ENCODE measurements around the gene MTR.
A peak's percentile ranks its signal among the peaks of the same experiment; 100 is the strongest.
"Not testable (repeated sequence)": the region's sequence is repeated elsewhere in the genome, so short reads cannot be mapped to it uniquely, and the experiment has no call there.

Gene MTR

GRCh38 chr1:236854605-236854983 is 59.5 kb downstream of the MTR start:
- peak; percentile 60 for DNase-seq (ENCODE audit: low read depth)
- no peak for TF ChIP-seq CTCF (IDR thresholded peaks at IDR 0.05; ENCODE audit: control insufficient read depth, insufficient read depth, low read depth, low read length, missing control alignments)
- no peak overlapping the region for H3K4me3 ChIP-seq (ENCODE audit: control insufficient read depth, low read depth, low read length)

GRCh38 chr1:236856649-236857048 is 61.6 kb downstream of the MTR start:
- DNase-seq (ENCODE audit: low read depth); H3K4me3 ChIP-seq (ENCODE audit: control insufficient read depth, low read depth, low read length): not testable (repeated sequence)

- no peak for DNase-seq (ENCODE audit: low read depth)
- TF ChIP-seq CTCF (IDR thresholded peaks at IDR 0.05; ENCODE audit: control insufficient read depth, insufficient read depth, low read depth, low read length, missing control alignments), result no peak
- no peak overlapping the region for H3K4me3 ChIP-seq (ENCODE audit: control insufficient read depth, low read depth, low read length)
Measured at GRCh38 chr1:236858165-236858564, 63.1 kb downstream of the MTR start.

- TF ChIP-seq CTCF (IDR thresholded peaks at IDR 0.05; ENCODE audit: control insufficient read depth, insufficient read depth, low read depth, low read length, missing control alignments), result no peak
Measured at GRCh38 chr1:236860101-236860500, 65.0 kb downstream of the MTR start.

GRCh38 chr1:236860674-236861073 is 65.6 kb downstream of the MTR start:
- DNase-seq (ENCODE audit: low read depth), result no peak
- no peak for TF ChIP-seq CTCF (IDR thresholded peaks at IDR 0.05; ENCODE audit: control insufficient read depth, insufficient read depth, low read depth, low read length, missing control alignments)
- H3K4me3 ChIP-seq (ENCODE audit: control insufficient read depth, low read depth, low read length), result no peak overlapping the region

More at GRCh38 chr1:236860101-236860500, 65.0 kb downstream of the MTR start:
- no peak overlapping the region for H3K4me3 ChIP-seq (ENCODE audit: control insufficient read depth, low read depth, low read length)
- DNase-seq (ENCODE audit: low read depth), result no peak

GRCh38 chr1:236861560-236862218 is 66.6 kb downstream of the MTR start:
- DNase-seq (ENCODE audit: low read depth), result no peak
- H3K4me3 ChIP-seq (ENCODE audit: control insufficient read depth, low read depth, low read length), result no peak overlapping the region
- no peak for TF ChIP-seq CTCF (IDR thresholded peaks at IDR 0.05; ENCODE audit: control insufficient read depth, insufficient read depth, low read depth, low read length, missing control alignments)

GRCh38 chr1:236862219-236862591 is 67.1 kb downstream of the MTR start:
- no peak for TF ChIP-seq CTCF (IDR thresholded peaks at IDR 0.05; ENCODE audit: control insufficient read depth, insufficient read depth, low read depth, low read length, missing control alignments)
- DNase-seq (ENCODE audit: low read depth), result no peak

More at GRCh38 chr1:236862219-236862591, 67.1 kb downstream of the MTR start:
- H3K4me3 ChIP-seq (ENCODE audit: control insufficient read depth, low read depth, low read length), result no peak overlapping the region
